Naive thymus-derived CD4-positive, alpha-beta T cell (primary cell): ENCODE results near the gene BET1. TPM values are rescaled to one million over a fixed set of nuclear protein-coding genes. Genes with fewer than 3 reads are reported as not detected.

ENCODE experiments used
- ATAC-seq: fragments of 150-1000 bp; cut with Tn5 transposase; 2 replicates; pipeline ENCODE4 v1.10.0; 2021; ENCODE audit warnings: mild to moderate bottlenecking, moderate library complexity
- CTCF ChIA-PET: fragments of 350-600 bp; sonication (Branson Sonifier 250); formaldehyde crosslinking; loops from one replicate; lab custom pipeline; 2021; ENCODE audit warnings: antibody characterized with exemption; lab: Charles Lee
- POLR2A ChIA-PET: fragments of 350-600 bp; sonication (Branson Sonifier 250); formaldehyde crosslinking; loops from one replicate; lab custom pipeline; 2021; ENCODE audit warnings: antibody characterized with exemption, inconsistent platforms; lab: Charles Lee
- DNase-seq, 9 donors: peaks; one replicate each; pipeline versions ENCODE4 v3.0.0 to v3.0.0-alpha.2; 2020 to 2022; ENCODE audit warnings: mixed read lengths in 1 of 9
- H3K27ac ChIP-seq: one replicate; pipeline ENCODE4 v1.7.0; 2013; ENCODE audit warnings: mild to moderate bottlenecking, low read depth, low read length, moderate library complexity
- H3K27me3 ChIP-seq, 2 donors: one replicate each; pipeline ENCODE4 v1.7.0; 2013; ENCODE audit warnings: low read length in 2 of 2, mild to moderate bottlenecking in 2 of 2, moderate library complexity in 2 of 2; ENCODE audit not compliant: control insufficient read depth in 2 of 2, insufficient read depth in 2 of 2
- H3K36me3 ChIP-seq, 3 experiments: 1 replicate in 2 of 3; 2 replicates in 1 of 3; pipeline ENCODE4 v1.7.0; 2013; ENCODE audit warnings: low read length in 3 of 3, mild to moderate bottlenecking in 3 of 3, moderate library complexity in 1 of 3; ENCODE audit not compliant: insufficient read depth in 3 of 3, control insufficient read depth in 2 of 3
- H3K4me1 ChIP-seq, 2 donors: one replicate each; pipeline ENCODE4 v1.7.0; 2013; ENCODE audit warnings: low read length in 2 of 2, mild to moderate bottlenecking in 2 of 2, moderate library complexity in 1 of 2; ENCODE audit not compliant: control insufficient read depth in 2 of 2, insufficient read depth in 2 of 2
- H3K4me3 ChIP-seq: 2 replicates; pipeline ENCODE4 v1.7.0; 2013; ENCODE audit warnings: mild to moderate bottlenecking, low read length
- H3K9me3 ChIP-seq, 3 experiments: 1 replicate in 2 of 3; 2 replicates in 1 of 3; pipeline ENCODE4 v1.7.0; 2013; ENCODE audit warnings: low read length in 3 of 3; ENCODE audit not compliant: control insufficient read depth in 2 of 3
- H3K27ac Mint-ChIP-seq, 9 donors: one replicate each; pipeline ENCODE4 v1.8.0; 2020 to 2022; ENCODE audit warnings: mixed read lengths in 9 of 9, mild to moderate bottlenecking in 8 of 9, moderate library complexity in 5 of 9, inconsistent platforms in 2 of 9
- H3K27me3 Mint-ChIP-seq, 5 donors: one replicate each; pipeline ENCODE4 v1.8.0; 2021 to 2022; ENCODE audit warnings: mixed read lengths in 5 of 5, mild to moderate bottlenecking in 1 of 5
- H3K36me3 Mint-ChIP-seq, 5 donors: one replicate each; pipeline ENCODE4 v1.8.0; 2020 to 2022; ENCODE audit warnings: mixed read lengths in 5 of 5, mild to moderate bottlenecking in 3 of 5, inconsistent platforms in 1 of 5
- H3K4me1 Mint-ChIP-seq, 7 donors: one replicate each; pipeline ENCODE4 v1.8.0; 2020 to 2022; ENCODE audit warnings: mixed read lengths in 7 of 7, mild to moderate bottlenecking in 3 of 7, inconsistent platforms in 1 of 7
- H3K4me3 Mint-ChIP-seq, 10 donors: one replicate each; pipeline ENCODE4 v1.8.0; 2020 to 2022; ENCODE audit warnings: mild to moderate bottlenecking in 10 of 10, mixed read lengths in 10 of 10, moderate library complexity in 6 of 10, inconsistent platforms in 2 of 10
- H3K9me3 Mint-ChIP-seq, 11 donors: one replicate each; pipeline ENCODE4 v1.8.0; 2020 to 2022; ENCODE audit warnings: mixed read lengths in 11 of 11, mild to moderate bottlenecking in 4 of 11, inconsistent platforms in 1 of 11, moderate library complexity in 1 of 11
- intact Hi-C, 2 donors: fragments of 100-400 bp; cut with micrococcal nuclease; formaldehyde crosslinking; loops; one replicate each; pipeline ENCODE4 v1.15.1; 2023
- polyA plus RNA-seq, 2 donors: library from polyadenylated mRNA; unstranded; fragments of 300-500 nt; fragmentation: Illumina TruSeq; gene quantifications; one replicate each; pipeline ENCODE4 v1.2.3, GENCODE V29; 2021
- total RNA-seq, 6 experiments: library from RNA in 5 of 6; stranded (reverse) in 5 of 6; gene quantifications; 1 replicate in 5 of 6; 2 replicates in 1 of 6; pipeline ENCODE4 v1.2.3 and lab custom pipeline; 2021 to 2026

The BET1 gene
- total and polyA plus RNA-seq, 7 experiments from 2014 or later: 9.9 to 37.6 (median 13.9) TPM

DNA sequence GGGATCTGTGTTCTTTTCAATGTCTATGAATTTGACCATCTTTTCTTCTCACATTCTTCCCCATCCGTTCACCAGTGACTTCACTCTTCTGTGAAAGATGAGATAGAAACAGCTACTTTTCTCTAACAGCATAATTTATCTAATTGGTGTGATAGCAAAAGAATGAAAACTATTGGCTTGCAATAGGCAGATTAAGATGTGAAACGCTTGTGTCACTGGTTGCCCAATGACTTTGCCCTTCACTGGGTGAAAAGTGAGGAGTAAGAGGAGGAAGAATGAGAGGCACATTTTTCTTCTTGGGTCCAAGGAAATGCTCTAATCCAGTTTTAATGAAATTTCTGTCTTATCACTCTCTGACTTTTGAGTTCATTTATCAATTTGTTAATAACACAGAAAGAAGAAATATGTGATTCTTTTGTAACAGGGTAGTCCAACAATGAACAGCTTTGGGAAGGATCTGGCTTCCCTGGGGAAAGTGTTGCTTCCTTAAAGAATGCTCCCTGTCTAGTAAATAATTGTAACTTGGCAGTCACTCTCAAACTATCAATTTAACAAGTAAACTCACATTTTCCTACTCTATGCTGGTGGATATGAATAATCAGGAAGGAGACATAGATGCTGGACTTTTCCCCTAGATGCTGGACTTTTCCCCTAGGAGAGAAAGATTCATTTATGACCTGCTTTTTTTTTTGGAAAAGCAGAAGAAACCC lies 35.1 kb downstream of the BET1 start:
- H3K9me3 Mint-ChIP-seq: no peaks in the 10 kb centered on the region
- no peaks in the 10 kb centered on the region for H3K27me3 Mint-ChIP-seq
- DNase-seq: no peak
- H3K27ac ChIP-seq: no peak overlapping the region
- no peaks in the 10 kb centered on the region for H3K27me3 ChIP-seq
- H3K4me1 Mint-ChIP-seq: no peaks in the 10 kb centered on the region
- H3K27ac Mint-ChIP-seq: no peak overlapping the region
- no peak overlapping the region for H3K4me3 ChIP-seq
- intact Hi-C loops: no loop called here
- ChIA-PET CTCF (no interaction called here), POLR2A (no interaction called here)
- H3K4me1 ChIP-seq: no peaks in the 10 kb centered on the region
- H3K36me3 ChIP-seq: no peaks in the 10 kb centered on the region
- no peak overlapping the region for H3K4me3 Mint-ChIP-seq
- ATAC-seq: no peak
- H3K36me3 Mint-ChIP-seq: peaks cover 0 to 18% (median 3%) of the 10 kb centered on the region in 5 donors
- H3K9me3 ChIP-seq: no peaks in the 10 kb centered on the region

DNA sequence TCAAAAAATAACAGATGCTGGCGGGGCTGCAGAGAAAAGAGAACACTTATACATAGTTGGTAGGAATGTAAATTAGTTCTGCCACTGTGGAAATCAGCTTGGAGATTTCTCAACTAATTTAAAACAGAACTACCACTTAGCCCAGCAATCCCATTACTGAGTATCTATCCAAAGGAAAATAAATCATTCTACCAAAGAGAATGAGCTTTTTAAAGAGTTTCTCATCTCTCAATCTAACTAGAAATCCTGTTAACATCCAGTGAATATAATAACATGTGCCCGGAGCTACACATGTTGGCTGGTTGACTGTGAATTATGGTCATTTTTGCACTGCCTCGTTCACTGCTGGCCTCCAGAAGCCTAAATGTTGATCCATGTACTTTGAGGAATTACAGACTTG lies 39.3 kb downstream of the BET1 start:
- intact Hi-C loops: no loop called here
- H3K4me1 Mint-ChIP-seq: no peaks in the 10 kb centered on the region
- no peaks in the 10 kb centered on the region for H3K4me1 ChIP-seq
- no peaks in the 10 kb centered on the region for H3K27me3 Mint-ChIP-seq
- ChIA-PET POLR2A (interaction anchor here (0.6 kb wide), 1 partner anchor 52 kb away, joined by 3 read pairs; no protein-coding TSS in a partner anchor), CTCF (no interaction called here)
- ATAC-seq (no peak), DNase-seq (no peak)
- no peak overlapping the region for H3K4me3 ChIP-seq
- no peaks in the 10 kb centered on the region for H3K27me3 ChIP-seq
- no peaks in the 10 kb centered on the region for H3K36me3 ChIP-seq
- H3K27ac ChIP-seq: no peak overlapping the region
- peaks cover 0 to 12% (median 0%) of the 10 kb centered on the region in 5 donors for H3K36me3 Mint-ChIP-seq
- H3K9me3 Mint-ChIP-seq: no peaks in the 10 kb centered on the region
- H3K4me3 Mint-ChIP-seq: no peak overlapping the region
- no peaks in the 10 kb centered on the region for H3K9me3 ChIP-seq
- no peak overlapping the region for H3K27ac Mint-ChIP-seq

DNA sequence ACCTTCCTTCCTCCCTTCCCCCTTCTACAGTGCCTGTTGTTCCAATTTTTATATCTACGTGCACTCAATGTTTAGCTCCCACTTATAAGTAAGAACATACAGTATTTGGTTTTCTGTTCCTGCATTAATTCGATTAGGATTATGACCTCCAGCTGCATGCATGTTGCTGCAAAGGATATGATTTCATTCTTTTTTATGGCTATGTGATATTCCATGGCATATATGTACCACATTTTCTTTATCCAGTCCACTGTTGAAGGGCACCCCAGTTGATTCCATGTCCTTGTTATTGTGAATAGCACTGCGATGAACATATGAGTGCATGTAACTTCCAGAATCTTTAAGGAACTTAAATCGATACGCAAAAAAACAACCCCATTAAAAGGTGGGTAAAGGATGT lies 39.9 kb downstream of the BET1 start:
- no peak overlapping the region for H3K27ac Mint-ChIP-seq
- no peaks in the 10 kb centered on the region for H3K9me3 ChIP-seq
- intact Hi-C loops: no loop called here
- no peaks in the 10 kb centered on the region for H3K9me3 Mint-ChIP-seq
- no peaks in the 10 kb centered on the region for H3K36me3 ChIP-seq
- H3K4me3 Mint-ChIP-seq: no peak overlapping the region
- no peaks in the 10 kb centered on the region for H3K27me3 Mint-ChIP-seq
- CTCF ChIA-PET: no interaction called here
- POLR2A ChIA-PET: no interaction called here
- no peaks in the 10 kb centered on the region for H3K27me3 ChIP-seq
- H3K4me1 Mint-ChIP-seq: no peaks in the 10 kb centered on the region
- H3K4me1 ChIP-seq: no peaks in the 10 kb centered on the region
- H3K36me3 Mint-ChIP-seq: peaks cover 0 to 10% (median 0%) of the 10 kb centered on the region in 5 donors
- no peak overlapping the region for H3K27ac ChIP-seq
- no peak for ATAC-seq
- no peak overlapping the region for H3K4me3 ChIP-seq
- no peak for DNase-seq

DNA sequence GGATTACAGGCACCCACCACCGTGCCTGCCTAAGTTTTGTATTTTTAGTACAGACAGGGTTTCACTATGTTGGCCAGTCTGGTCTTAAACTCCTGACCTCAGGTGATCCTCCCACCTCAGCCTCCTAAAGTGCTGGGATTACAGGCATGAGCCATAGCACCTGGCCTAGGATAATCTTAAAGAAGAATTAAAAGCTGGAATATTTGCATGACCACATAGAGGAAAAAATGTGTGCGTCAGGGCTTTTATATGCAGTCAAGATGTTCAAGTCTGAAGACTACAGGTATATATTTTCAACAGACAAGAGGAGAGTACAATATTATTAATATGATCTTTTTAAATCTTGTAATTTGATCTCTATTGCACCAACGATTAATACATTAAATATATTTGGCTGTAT lies 43.2 kb downstream of the BET1 start:
- CTCF ChIA-PET: no interaction called here
- H3K27me3 ChIP-seq: no peaks in the 10 kb centered on the region
- Mint-ChIP-seq H3K4me3 (no peak overlapping the region), H3K27ac (no peak overlapping the region), H3K36me3 (peaks cover 0 to 10% (median 0%) of the 10 kb centered on the region in 5 donors), H3K9me3 (no peaks in the 10 kb centered on the region), H3K4me1 (no peaks in the 10 kb centered on the region), H3K27me3 (no peaks in the 10 kb centered on the region)
- no peaks in the 10 kb centered on the region for H3K36me3 ChIP-seq
- H3K4me1 ChIP-seq: no peaks in the 10 kb centered on the region
- no peak overlapping the region for H3K27ac ChIP-seq
- POLR2A ChIA-PET: no interaction called here
- intact Hi-C loops: no loop called here
- no peaks in the 10 kb centered on the region for H3K9me3 ChIP-seq
- H3K4me3 ChIP-seq: no peak overlapping the region
- ATAC-seq: no peak
- no peak for DNase-seq

DNA sequence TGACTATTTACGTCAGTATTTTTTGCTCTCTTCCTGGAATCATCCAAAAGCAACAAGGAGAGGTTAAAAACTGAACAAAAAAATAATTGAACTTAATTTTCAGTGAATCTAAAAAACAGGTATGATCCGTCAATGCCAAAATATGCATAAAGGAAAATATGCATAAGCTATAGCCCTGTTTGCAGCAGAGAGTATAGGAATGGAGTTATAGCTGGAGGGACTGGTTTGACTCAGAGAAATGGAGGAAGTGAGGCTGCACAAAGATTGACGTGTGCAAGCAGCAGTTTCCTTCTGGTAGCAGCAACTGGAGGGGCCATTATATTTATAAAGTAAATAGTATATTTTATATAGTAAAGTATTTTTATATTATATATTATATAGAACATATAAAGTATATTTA lies 45.5 kb downstream of the BET1 start:
- no peaks in the 10 kb centered on the region for H3K4me1 Mint-ChIP-seq
- H3K9me3 Mint-ChIP-seq: no peaks in the 10 kb centered on the region
- H3K27me3 Mint-ChIP-seq: no peaks in the 10 kb centered on the region
- no peaks in the 10 kb centered on the region for H3K9me3 ChIP-seq
- H3K4me1 ChIP-seq: no peaks in the 10 kb centered on the region
- no peak overlapping the region for H3K4me3 Mint-ChIP-seq
- no peaks in the 10 kb centered on the region for H3K27me3 ChIP-seq
- intact Hi-C loops: no loop called here
- no peak overlapping the region for H3K27ac Mint-ChIP-seq
- ATAC-seq (no peak), DNase-seq (no peak)
- H3K4me3 ChIP-seq: no peak overlapping the region
- ChIA-PET CTCF (no interaction called here), POLR2A (no interaction called here)
- H3K36me3 ChIP-seq: no peaks in the 10 kb centered on the region
- no peaks in the 10 kb centered on the region for H3K36me3 Mint-ChIP-seq
- no peak overlapping the region for H3K27ac ChIP-seq

DNA sequence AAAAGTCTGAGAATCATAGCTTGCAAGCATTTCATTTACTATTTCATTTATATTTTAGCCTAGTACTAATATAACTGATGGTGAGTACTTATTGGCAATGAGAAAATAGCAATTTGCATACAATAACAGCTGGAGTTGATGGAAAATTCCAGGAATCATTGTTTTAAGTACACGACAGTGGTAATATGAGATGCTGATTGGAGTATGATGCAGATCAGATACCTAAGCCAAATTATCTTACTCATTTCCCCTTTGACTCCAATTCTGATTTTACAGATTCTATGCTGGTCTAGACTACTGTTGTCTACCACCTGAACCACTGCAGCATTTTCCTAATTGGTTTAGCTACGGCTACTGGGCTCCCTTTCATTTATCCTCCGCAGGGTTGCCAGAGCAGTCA lies 45.9 kb downstream of the BET1 start:
- ChIA-PET POLR2A (no interaction called here), CTCF (no interaction called here)
- H3K4me1 Mint-ChIP-seq: no peaks in the 10 kb centered on the region
- intact Hi-C loops: no loop called here
- H3K27ac Mint-ChIP-seq: no peak overlapping the region
- no peaks in the 10 kb centered on the region for H3K36me3 Mint-ChIP-seq
- Histone ChIP-seq H3K4me3 (no peak overlapping the region), H3K27me3 (no peaks in the 10 kb centered on the region), H3K4me1 (no peaks in the 10 kb centered on the region), H3K9me3 (no peaks in the 10 kb centered on the region), H3K27ac (no peak overlapping the region), H3K36me3 (no peaks in the 10 kb centered on the region)
- no peaks in the 10 kb centered on the region for H3K27me3 Mint-ChIP-seq
- ATAC-seq: no peak
- H3K9me3 Mint-ChIP-seq: no peaks in the 10 kb centered on the region
- no peak overlapping the region for H3K4me3 Mint-ChIP-seq
- DNase-seq: no peak

DNA sequence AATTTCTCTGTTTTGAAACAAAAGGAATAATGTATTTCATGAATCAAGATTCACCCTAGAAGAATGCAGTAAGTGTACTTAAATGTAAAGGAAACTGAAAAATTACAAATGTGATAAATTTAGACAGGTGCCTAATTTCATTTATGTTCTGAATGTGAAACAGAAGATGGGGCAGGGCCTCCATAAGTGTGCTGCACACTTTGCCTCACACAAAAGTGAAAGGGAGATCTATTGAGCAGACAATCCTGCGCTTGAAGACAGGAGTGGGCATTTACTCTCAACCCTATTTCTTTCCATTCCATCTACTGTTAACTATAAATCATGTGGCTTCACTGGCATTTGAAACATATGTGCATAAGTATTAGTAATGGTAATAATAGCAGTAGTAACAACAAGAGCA lies 46.4 kb downstream of the BET1 start:
- Mint-ChIP-seq H3K27me3 (no peaks in the 10 kb centered on the region), H3K27ac (no peak overlapping the region), H3K36me3 (no peaks in the 10 kb centered on the region), H3K4me1 (no peaks in the 10 kb centered on the region), H3K9me3 (no peaks in the 10 kb centered on the region), H3K4me3 (no peak overlapping the region)
- Histone ChIP-seq H3K27ac (no peak overlapping the region), H3K9me3 (no peaks in the 10 kb centered on the region), H3K4me1 (no peaks in the 10 kb centered on the region), H3K27me3 (no peaks in the 10 kb centered on the region), H3K36me3 (no peaks in the 10 kb centered on the region), H3K4me3 (no peak overlapping the region)
- ChIA-PET POLR2A (no interaction called here), CTCF (no interaction called here)
- no peak for DNase-seq
- no peak for ATAC-seq
- intact Hi-C loops: no loop called here
